ENCODE results near the gene FNDC3B. TPM values are rescaled to one million over a fixed set of nuclear protein-coding genes. Genes with fewer than 3 reads are reported as not detected.

FNDC3B gene
- total RNA-seq, 1 experiment from 2014 or later, result 173 TPM

GRCh38 chr3:172106989-172107388, 67.6 kb downstream of the FNDC3B start:
- POLR2A ChIA-PET, result interaction anchor here (0.6 to 1.2 kb wide), 2 partner anchors 17 to 32 kb away, joined by 3 read pairs; no protein-coding TSS in a partner anchor
- no TSS peak for BruUV-seq (replicated peaks)
- ATAC-seq (no peak), DNase-seq (ENCODE audit: low read depth, low spot score) (no peak)
- CTCF ChIA-PET, result no interaction called here
- TF ChIP-seq POLR2AphosphoS5 (IDR thresholded peaks at IDR 0.05; ENCODE audit: low read depth, low read length) (no peak), REST (IDR thresholded peaks at IDR 0.05; ENCODE audit: insufficient read depth in 1 of 2, low read depth in 2 of 2, low read length in 1 of 2) (no peak), CTCF (IDR thresholded peaks at IDR 0.05) (no peak), TCF7L2 (IDR thresholded peaks at IDR 0.05; ENCODE audit: low read depth, low read length) (no peak), SIN3A (IDR thresholded peaks at IDR 0.05; ENCODE audit: borderline replicate concordance, insufficient read depth, low read depth, low read length) (no peak)
- Histone ChIP-seq H3K36me3 (ENCODE audit: control insufficient read depth, insufficient read depth, low read length) (no peaks in the 10 kb centered on the region; the same call in 1 of the 2 replicates), H3K4me3 (ENCODE audit: low read depth in 2 of 2, low read length in 2 of 2) (no peak overlapping the region), H3K4me1 (ENCODE audit: control insufficient read depth, insufficient read depth, low read length) (peaks cover 58% of the 10 kb centered on the region), H3K9me3 (ENCODE audit: control insufficient read depth, insufficient read depth, low read depth, low read length) (no peaks in the 10 kb centered on the region), H3K27me3 (ENCODE audit: control insufficient read depth, insufficient read depth, low read length) (no peaks in the 10 kb centered on the region), H3K27ac (ENCODE audit: low read length) (peak overlapping the region; percentile 29)
- in situ Hi-C loops (cut with HindIII; ENCODE audit: low pct_unique_long_range_greater_than_20kb, low sequenced_read_pairs) (no loop called here), intact Hi-C loops (cut with micrococcal nuclease; ENCODE audit: unreplicated experiment) (no loop called here)

GRCh38 chr3:172107403-172107802, 68.0 kb downstream of the FNDC3B start:
- intact Hi-C loops (cut with micrococcal nuclease; ENCODE audit: unreplicated experiment) (no loop called here), in situ Hi-C loops (cut with HindIII; ENCODE audit: low pct_unique_long_range_greater_than_20kb, low sequenced_read_pairs) (no loop called here)
- no peaks in the 10 kb centered on the region; the same call in 1 of the 2 replicates for H3K36me3 ChIP-seq (ENCODE audit: control insufficient read depth, insufficient read depth, low read length)
- no peak for DNase-seq (ENCODE audit: low read depth, low spot score)
- no peak overlapping the region for H3K4me3 ChIP-seq (ENCODE audit: low read depth in 2 of 2, low read length in 2 of 2)
- H3K27me3 ChIP-seq (ENCODE audit: control insufficient read depth, insufficient read depth, low read length), result no peaks in the 10 kb centered on the region
- TF ChIP-seq TCF7L2 (IDR thresholded peaks at IDR 0.05; ENCODE audit: low read depth, low read length), result no peak
- no peak for TF ChIP-seq CTCF (IDR thresholded peaks at IDR 0.05)
- TF ChIP-seq REST (IDR thresholded peaks at IDR 0.05; ENCODE audit: insufficient read depth in 1 of 2, low read depth in 2 of 2, low read length in 1 of 2), result no peak
- no peak for TF ChIP-seq SIN3A (IDR thresholded peaks at IDR 0.05; ENCODE audit: borderline replicate concordance, insufficient read depth, low read depth, low read length)
- TF ChIP-seq POLR2AphosphoS5 (IDR thresholded peaks at IDR 0.05; ENCODE audit: low read depth, low read length), result no peak
- H3K9me3 ChIP-seq (ENCODE audit: control insufficient read depth, insufficient read depth, low read depth, low read length), result no peaks in the 10 kb centered on the region
- no peak for ATAC-seq
- H3K27ac ChIP-seq (ENCODE audit: low read length), result peak overlapping the region; percentile 29; the same call in 1 of the 2 replicates
- TSS peak; percentile 4 for BruUV-seq (replicated peaks)
- peaks cover 58% of the 10 kb centered on the region for H3K4me1 ChIP-seq (ENCODE audit: control insufficient read depth, insufficient read depth, low read length)
- ChIA-PET CTCF (no interaction called here), POLR2A (interaction anchor here (0.6 to 1.2 kb wide), 2 partner anchors 17 to 31 kb away, joined by 3 read pairs; no protein-coding TSS in a partner anchor)
